GM19328 (cell line): ENCODE measurements around the gene ZBTB7A.

ENCODE experiments used
- ATAC-seq: cut with Tn5 transposase; IDR thresholded peaks from one replicate; pipeline ENCODE4 v1.9.1; 2021; ENCODE audit warnings: mild to moderate bottlenecking, moderate library complexity; ENCODE audit not compliant: unreplicated experiment

Gene ZBTB7A

DNA sequence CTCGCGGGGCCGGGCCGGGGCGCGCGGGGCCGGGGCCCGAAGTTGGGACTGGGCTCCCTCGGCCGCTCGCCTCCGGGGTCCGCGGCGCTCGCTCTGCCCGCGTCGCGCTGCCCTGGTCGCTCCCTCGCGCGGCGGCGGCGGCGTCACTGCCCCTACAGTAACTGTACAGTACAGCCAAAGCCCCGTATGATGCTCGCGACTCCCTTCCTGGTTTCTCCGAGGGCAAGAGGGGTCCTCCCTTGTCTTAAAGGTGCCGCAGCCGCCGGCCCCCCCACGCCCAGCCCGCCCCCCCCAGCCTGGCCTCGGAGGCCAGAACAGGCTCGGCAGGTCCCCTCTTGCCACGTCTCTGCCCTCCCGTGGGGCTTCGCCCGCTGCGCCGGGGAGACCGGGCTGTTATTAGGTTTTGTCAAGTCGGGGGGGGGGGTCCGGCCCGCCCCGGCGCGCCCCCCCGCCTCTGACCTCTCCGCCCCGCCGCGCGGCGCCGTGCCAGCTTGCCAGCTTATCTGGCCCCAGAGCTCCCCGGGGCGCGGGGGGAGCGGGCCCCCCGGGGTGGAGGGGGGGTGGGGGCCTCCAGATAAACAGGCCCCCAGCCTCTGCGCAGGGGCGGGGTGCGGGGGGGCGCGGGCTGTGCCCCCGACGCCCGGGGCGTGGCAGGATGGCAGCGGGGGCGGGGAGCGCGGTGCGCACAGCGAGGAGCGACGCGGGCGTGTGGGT, at the start of gene ZBTB7A:
Gene ZBTB7A, minus strand, starts transcription at position 218 of the 714 bp plus-strand sequence. CDS start 11,667 bp downstream, outside the sequence.
- no peak for ATAC-seq

DNA sequence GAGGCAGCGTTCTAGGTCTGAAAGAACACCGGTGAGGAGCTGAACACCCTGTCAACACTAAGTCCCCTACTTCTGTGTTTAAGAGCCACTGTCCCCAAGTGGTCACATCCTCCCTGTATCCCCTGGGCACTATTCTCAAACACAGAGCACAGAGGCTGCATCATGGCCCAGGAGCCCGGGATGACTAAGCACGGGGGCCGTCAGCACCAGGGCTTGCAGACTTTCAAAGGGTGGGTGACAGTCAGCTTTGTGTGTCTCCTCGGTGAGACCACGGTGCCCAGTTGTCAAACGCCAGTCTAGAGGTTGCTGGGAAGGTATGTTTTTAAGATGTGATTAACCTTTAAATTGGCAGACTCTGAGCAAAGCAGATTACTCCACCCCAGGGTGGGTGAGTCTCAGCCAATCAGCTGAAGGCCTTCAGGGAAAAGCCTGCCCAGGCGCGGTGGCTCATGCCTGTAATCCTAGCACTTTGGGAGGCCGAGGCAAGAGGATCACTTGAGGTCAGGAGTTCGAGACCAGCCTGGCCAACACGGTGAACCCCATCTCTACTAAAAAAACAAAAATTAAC, 49.2 kb upstream of the ZBTB7A start:
- no peak for ATAC-seq

DNA sequence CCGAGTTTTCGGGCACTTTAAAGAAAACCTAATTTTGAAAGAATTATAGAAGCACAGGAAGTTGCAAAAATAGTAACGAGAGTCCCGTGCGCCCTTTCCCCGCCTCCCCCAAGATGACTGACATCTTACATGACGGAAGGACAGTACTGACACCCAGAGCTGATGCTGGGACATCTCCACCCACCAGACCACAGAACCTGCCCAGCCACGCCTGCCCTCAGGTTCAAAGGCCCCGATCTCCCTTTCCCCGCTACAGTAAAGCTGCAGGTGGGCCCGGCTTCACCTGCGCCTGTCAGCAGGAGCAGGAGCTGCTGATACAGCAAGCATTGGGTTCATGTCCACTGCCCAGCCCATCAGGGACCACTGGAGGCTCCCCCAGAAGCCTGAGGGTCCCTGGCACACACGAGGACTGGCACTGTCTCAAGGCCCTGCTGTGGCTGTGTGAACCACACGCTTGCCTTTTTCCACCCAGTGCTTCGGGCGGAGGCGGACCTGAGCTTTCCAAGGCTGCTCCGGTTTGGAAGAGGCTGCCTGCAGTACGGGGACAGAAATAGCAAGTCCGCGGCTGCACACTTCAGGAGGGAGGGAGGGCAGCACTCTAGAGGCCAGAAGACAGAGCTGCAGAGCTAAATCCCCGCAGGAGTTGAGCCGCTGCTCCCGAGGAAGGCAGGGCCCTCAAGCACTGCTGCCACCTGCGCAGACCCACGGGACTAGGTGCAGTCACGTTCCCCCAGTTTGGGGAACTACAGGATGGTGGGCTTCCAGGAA, 48.5 kb upstream of the ZBTB7A start:
- ATAC-seq, result no peak

- ATAC-seq, result no peak
Measured at GRCh38 chr19:4114181-4114580, 47.5 kb upstream of the ZBTB7A start.

DNA sequence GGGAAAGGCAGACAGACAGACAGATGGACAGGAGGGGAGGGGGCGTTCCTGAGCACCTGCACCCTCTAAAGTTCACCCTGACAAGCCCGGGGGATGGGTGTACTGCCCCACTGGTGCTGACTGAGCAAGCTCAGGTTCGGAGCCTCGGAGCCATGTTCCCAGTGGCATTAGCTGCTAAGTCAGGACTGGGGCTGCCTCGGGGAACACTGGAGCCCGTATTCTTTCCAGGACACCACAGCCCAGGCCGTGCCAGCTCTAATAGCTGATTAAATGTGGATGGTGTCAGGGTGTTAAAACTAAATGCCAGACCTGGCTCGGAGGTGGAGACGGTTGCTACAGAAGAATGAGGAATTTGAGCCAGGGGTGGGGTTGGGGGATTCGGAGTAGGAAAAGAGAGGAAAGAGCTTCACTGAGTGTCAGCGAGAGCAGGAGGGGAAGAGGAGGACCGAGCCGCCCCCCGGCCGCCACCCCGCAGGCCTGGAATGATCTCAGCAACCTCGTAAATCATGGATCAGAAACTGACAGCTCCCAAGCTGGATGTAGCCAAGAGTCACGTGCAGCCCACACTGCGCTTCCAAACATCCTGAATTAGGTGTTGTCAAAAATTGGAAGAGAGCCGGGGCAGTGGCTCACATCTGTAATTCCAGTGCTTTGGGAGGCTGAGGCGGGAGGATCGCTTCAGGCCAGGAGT, 46.8 kb upstream of the ZBTB7A start:
- ATAC-seq, result no peak

DNA sequence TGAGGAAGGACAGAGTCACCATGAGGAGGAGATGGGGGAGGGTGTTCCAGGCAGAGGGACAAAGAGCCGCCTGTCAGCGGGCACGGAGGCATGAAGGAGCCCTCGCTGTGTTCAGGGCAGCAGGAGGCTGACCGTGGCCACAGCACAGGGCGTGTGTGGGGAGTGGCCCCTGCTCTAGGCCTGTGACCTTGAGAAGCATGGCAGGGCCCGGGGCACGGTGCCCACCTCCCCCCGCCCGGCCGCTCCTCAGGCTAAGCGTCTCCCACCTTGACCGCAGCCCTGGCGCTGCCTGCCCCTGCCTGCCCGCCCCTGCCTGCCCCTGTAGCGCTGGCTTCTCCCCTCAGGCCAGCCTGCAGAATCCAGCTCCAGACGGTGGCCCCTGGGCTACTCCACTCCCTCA, 45.7 kb upstream of the ZBTB7A start:
- ATAC-seq, result no peak

- no peak for ATAC-seq
Measured at GRCh38 chr19:4109626-4109945, 42.9 kb upstream of the ZBTB7A start.

DNA sequence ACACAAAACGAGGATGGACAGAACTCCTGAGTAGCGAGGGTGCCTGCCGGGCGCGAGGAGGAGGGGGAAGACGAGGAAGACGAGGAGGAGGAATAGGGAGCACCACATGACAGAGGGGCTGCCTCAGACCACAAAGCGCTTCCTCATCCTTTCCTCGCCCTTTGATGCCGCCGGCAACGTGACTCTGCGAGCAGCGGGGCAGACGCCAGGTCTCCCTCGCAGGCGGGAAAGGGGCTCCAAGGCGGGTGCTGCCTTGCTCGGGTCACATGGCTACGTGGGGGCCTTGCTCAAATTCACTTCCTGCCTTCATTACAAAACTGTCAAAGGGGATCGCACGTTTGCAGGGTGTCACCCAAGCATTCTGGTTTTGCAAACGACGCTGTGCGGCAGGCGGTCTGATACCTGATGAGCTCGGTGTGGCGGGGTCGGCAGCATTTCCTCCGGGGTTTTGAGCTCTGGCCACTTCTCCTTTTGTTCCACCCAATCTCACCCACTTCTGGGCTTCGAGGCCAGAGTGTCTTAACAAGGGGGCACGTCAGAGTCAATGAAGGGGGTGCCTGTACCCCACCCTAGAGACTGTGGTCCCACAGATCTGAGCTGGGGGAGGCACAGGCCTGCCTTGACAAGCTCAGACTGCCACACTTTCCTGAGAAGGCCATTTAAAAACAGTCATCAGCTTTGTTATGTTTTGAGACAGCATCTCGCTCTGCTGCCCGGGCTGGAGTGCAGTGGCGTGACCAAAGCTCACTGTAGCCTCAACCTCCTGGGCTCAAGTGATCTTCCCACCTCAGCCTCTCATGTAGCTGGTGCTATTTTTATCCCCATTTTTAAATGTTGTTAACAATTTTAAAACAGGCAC, 42.3 kb upstream of the ZBTB7A start:
- no peak for ATAC-seq

DNA sequence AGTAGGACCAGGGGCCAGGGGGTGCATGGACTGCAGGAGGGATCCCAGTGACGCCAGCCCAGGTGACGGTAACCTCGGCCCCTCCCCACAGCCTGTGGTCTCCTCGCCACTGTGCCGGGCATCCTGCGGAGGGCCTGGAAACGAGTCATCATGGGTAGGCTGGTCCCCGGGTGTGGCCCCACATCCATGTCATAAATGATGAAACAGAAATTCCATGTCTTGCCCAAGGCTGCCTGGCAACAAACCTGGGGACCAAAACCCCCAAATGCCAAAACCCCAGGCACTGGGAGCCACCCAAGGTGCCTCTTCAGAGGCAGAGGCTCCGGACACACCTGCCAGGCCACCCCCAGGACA, 36.4 kb upstream of the ZBTB7A start:
- no peak for ATAC-seq

DNA sequence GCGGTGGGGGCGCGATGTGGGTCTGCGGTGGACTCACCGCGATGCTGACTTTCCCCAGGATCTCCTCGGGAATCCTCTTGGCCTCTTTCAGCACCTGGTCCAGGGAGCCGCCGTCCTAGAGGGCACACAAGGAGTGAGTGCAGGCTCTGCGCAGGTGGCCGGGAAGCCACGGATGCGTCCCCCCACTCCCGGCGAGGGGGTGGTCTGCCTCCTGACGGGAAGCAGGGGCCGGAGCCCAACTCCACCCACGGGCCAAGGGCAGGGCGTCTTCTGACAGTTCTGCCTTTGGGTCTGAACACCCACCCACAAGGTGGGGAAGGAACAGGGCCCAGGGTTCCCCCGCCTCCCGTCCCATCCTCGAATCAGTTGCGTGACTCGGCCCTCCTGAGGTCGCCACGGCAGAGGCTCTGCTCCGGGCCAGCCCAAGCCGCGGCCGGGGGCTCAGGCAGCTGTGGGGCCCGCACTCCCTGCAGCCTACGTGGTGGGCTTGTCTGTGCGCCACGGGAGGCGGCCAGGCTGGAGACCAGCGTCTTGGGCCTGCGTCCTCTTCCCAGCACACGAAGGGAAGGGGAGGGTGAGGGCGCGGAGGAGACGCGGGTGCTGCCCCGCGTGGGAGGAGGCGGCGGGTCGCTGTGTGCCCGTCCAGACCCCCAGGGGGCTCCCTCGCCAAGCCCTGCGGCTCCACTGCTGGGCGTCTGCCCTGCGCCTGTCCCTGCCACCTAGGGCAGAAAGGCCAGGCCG, 35.8 kb upstream of the ZBTB7A start:
- ATAC-seq, result no peak

GRCh38 chr19:4101496-4101770, 34.7 kb upstream of the ZBTB7A start:
- no peak for ATAC-seq

DNA sequence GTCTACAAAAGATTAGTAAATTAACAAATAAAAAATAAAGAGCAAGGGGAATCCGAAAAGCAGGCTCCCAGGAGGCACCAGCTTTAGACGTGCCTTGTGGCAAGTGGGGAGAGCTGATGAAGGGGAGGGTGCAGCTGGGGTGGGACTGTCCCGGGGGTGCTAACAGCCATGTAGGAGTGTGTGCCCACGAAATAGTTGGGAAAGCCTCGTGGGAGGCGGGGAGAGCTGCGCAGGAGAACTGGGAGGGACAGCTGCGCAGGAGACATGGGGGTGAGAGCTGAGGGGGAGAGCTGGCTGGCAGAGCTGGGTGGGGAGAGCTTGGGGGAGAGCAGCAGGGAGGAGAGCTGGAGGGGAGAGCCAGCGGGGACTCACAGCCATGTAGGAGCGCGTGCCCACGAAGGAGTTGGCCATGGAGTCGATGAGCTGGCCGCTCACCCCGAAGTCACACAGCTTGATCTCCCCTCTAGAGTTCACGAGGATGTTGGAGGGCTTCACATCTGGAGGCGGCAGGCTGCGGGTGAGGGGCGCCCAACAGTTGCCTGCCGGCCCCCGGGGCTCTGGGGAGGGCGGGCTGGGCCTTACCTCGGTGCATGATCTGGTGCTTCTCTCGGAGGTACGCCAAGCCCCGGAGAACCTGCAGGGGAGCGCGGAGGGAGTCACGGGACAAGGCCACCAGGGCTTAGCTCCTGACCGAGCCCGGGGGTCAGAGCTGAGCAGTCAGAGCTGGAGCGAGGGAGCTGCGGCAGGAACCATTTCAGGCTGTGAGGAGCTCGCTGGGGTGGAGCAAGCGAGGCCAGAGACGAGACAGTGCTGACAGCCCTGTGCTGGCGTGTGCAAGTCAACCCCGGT, 34.2 kb upstream of the ZBTB7A start:
- ATAC-seq, result no peak

- ATAC-seq, result no peak
Measured at GRCh38 chr19:4099041-4099764, 32.5 kb upstream of the ZBTB7A start.

DNA sequence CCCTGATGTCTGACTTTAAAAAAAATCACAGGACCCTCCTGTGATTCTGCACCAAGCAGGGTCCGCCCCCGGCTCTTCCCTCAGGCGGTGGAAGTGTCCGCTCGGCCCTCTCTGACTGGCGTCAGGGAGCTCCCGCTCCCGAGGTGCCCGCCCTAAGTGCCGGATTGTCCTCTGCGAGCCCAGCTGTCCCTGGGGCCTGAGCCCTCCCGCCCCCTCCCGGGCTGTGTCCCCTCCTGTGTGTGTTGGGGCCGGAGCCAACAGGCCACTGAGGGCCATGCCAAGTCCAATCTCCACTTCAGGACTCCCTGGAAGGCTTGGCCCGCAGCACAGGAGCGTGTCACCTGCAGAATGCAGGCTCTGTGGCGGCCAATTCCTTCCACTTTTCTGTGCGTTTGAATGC, 31.8 kb upstream of the ZBTB7A start:
- ATAC-seq, result no peak

DNA sequence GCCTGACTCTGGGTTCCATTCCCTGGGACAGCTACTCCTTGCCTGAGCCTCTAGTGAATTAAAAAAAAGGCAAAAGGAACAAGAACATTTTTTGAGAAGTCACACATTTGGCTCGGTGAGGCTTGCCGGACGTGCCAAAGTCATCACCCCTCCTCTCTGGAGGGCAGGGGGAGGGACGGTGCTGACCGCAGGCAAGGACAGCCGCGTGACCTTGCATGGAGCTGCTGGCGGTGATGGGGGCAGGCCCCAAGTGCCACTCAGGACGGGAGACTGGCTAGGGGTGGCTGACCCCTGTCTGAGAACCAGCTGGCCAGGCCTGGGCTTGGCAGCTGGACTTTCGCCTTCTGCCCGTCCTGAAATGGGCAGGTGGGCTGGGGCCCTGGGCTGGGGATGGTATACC, 30.8 kb upstream of the ZBTB7A start:
- ATAC-seq, result no peak

DNA sequence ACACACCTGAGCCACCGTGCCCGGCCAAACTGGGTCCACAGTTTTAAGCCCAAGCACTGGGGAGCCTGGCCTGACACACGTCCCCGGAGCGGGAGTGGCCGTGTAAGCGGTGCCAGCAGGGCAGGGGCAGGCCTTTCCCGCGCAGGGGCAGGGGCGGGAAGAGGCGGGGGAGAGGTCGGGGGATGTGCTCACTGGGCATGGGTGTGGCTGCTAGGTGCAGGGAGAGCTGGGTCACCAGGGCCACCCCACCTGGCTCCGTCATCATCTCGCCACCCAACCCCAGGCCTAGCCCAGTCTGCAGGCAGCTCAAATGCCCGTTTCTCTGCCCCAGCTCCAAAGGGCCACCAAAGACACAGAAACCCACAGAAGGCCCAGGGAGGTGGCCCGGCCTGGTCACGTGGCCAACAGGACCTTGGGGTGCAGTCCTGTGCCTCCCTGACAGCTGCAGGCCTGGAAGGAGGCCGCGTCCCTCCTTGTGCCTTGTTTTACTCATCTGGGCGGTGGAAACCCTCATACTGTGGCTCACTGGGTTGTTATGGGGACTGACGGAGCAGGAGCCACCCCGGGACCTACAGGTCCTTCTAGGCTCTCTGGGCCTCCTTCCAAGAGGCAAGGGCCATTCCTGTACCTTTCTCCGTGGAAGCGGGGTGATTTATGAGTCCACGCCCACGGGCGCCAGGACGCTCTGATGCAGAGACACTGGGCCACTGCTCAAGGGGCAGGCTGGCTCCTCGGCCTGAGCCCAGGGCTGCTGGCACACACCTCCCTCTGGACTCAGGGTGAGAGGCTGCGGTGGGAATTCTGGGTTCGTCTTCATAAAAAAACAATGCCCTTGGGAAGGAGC, 29.6 kb upstream of the ZBTB7A start:
- ATAC-seq, result no peak

- ATAC-seq, result no peak
Measured at GRCh38 chr19:4095488-4095844, 28.8 kb upstream of the ZBTB7A start.
